Uterus (tissue), 2 donors: ENCODE results near the gene PYGM.

Experiments
- POLR2A ChIP-seq, 2 donors: fragments of 450-650 bp; IDR thresholded peaks; one replicate each; pipeline ENCODE4 v1.6.1; 2016; ENCODE audit warnings: antibody characterized with exemption in 2 of 2, mild to moderate bottlenecking in 1 of 2, moderate library complexity in 1 of 2
- TF ChIP-seq, protein P1 (sequence below), 4 experiments: fragments of 200-600 bp in 2 of 4; fragments of 450-650 bp in 2 of 4; sonication (generic) in 2 of 4; IDR thresholded peaks; one replicate each; pipeline ENCODE4 v1.5.1; 2016 to 2019; ENCODE audit warnings: antibody characterized with exemption in 4 of 4, mild to moderate bottlenecking in 2 of 4, moderate library complexity in 1 of 4

DNA sequence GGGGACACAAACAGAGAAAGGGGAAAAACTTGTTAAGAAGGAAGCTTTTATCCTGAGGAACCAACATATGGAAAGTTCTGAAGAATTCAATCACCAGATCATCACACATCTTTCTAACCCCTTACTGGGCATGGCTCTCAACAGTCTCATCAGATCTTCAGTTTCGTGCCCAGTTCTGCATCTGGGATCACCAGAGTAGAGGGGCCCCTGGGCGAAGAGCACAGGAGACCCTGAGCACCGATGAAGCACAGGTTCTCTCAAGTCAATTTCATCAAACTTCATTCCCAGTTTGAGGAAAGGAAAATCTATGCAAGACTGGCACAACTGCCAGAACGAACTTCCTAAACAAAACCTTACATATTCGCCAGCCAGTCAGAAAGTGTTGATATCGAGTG lies 8.5 kb upstream of the PYGM start:
- no peak for TF ChIP-seq POLR2A (IDR thresholded peaks at IDR 0.05)
- TF ChIP-seq, protein P1, sequence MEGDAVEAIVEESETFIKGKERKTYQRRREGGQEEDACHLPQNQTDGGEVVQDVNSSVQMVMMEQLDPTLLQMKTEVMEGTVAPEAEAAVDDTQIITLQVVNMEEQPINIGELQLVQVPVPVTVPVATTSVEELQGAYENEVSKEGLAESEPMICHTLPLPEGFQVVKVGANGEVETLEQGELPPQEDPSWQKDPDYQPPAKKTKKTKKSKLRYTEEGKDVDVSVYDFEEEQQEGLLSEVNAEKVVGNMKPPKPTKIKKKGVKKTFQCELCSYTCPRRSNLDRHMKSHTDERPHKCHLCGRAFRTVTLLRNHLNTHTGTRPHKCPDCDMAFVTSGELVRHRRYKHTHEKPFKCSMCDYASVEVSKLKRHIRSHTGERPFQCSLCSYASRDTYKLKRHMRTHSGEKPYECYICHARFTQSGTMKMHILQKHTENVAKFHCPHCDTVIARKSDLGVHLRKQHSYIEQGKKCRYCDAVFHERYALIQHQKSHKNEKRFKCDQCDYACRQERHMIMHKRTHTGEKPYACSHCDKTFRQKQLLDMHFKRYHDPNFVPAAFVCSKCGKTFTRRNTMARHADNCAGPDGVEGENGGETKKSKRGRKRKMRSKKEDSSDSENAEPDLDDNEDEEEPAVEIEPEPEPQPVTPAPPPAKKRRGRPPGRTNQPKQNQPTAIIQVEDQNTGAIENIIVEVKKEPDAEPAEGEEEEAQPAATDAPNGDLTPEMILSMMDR (IDR thresholded peaks at IDR 0.05) = no peak
